ENCODE data around the gene MACROD2. TPM values are rescaled to one million over a fixed set of nuclear protein-coding genes. Genes with fewer than 3 reads are reported as not detected.

MACROD2 gene
- total and polyA plus RNA-seq, 2 donors (not counting 1 experiment from before 2014, with no cell fraction given): 5.3 to 6.7 TPM

- Histone ChIP-seq H3K79me2 (ENCODE audit: control insufficient read depth, insufficient read depth, low read length) (no peaks in the 10 kb centered on the region), H3K9ac (ENCODE audit: low read length) (no peak overlapping the region), H3K27ac (ENCODE audit: low read length in 2 of 2) (no peak overlapping the region), H3K4me1 (ENCODE audit: control insufficient read depth in 2 of 2, insufficient read depth in 2 of 2, low read length in 2 of 2) (no peaks in the 10 kb centered on the region), H2AFZ (ENCODE audit: insufficient read depth, low read depth, low read length, poor library complexity, severe bottlenecking) (no peak overlapping the region), H3K27me3 (replicated peaks in 1 of 4; ENCODE audit: control extremely low read depth in 1 of 4, control insufficient read depth in 3 of 4, insufficient read depth in 4 of 4, low read length in 3 of 4) (peaks cover 0 to 2% (median 0%) of the 10 kb centered on the region in 4 experiments), H3K36me3 (replicated peaks in 1 of 2; ENCODE audit: control extremely low read depth in 1 of 2, control insufficient read depth in 1 of 2, extremely low read depth in 1 of 2, insufficient read depth in 2 of 2, low read length in 1 of 2) (no peaks in the 10 kb centered on the region), H3K4me2 (replicated peaks; ENCODE audit: low read depth, low read length, poor library complexity, severe bottlenecking) (no peak overlapping the region), H4K20me1 (ENCODE audit: control insufficient read depth, insufficient read depth, low read length, poor library complexity, severe bottlenecking) (no peaks in the 10 kb centered on the region), H3K4me3 (ENCODE audit: control extremely low read depth in 1 of 5, extremely low read depth in 1 of 5, insufficient read depth in 1 of 5, low read depth in 2 of 5, low read length in 4 of 5) (no peak overlapping the region), H3K9me3 (ENCODE audit: control extremely low read depth in 1 of 3, control insufficient read depth in 2 of 3, insufficient read depth in 1 of 3, low read length in 2 of 3) (peaks cover 0 to 8% (median 0%) of the 10 kb centered on the region in 3 donors)
- POLR2A ChIA-PET: no interaction called here
- 90% methylated on average over 4 of the region's 5 CpGs for WGBS (ENCODE audit: insufficient coverage)
- peaks cover 7% of the 10 kb centered on the region for H3K27me3 Mint-ChIP-seq
- DNase-seq (no peak), ATAC-seq (ENCODE audit: low read depth) (no peak)
- intact Hi-C loops (cut with micrococcal nuclease): no loop called here
- no peak for TF ChIP-seq EZH2 (IDR thresholded peaks at IDR 0.05; ENCODE audit: borderline replicate concordance, insufficient read depth, low read depth, low read length, poor library complexity, severe bottlenecking)
- TF ChIP-seq, protein P1, sequence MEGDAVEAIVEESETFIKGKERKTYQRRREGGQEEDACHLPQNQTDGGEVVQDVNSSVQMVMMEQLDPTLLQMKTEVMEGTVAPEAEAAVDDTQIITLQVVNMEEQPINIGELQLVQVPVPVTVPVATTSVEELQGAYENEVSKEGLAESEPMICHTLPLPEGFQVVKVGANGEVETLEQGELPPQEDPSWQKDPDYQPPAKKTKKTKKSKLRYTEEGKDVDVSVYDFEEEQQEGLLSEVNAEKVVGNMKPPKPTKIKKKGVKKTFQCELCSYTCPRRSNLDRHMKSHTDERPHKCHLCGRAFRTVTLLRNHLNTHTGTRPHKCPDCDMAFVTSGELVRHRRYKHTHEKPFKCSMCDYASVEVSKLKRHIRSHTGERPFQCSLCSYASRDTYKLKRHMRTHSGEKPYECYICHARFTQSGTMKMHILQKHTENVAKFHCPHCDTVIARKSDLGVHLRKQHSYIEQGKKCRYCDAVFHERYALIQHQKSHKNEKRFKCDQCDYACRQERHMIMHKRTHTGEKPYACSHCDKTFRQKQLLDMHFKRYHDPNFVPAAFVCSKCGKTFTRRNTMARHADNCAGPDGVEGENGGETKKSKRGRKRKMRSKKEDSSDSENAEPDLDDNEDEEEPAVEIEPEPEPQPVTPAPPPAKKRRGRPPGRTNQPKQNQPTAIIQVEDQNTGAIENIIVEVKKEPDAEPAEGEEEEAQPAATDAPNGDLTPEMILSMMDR (IDR thresholded peaks at IDR 0.05): no peak
- CTCF ChIA-PET: no interaction called here
- no peak overlapping the region for H3K4me3 Mint-ChIP-seq
- H3K4me1 Mint-ChIP-seq: no peaks in the 10 kb centered on the region
- no peak overlapping the region for H3K27ac Mint-ChIP-seq
- H3K9me3 Mint-ChIP-seq (ENCODE audit: insufficient read depth): no peaks in the 10 kb centered on the region
Observed at GRCh38 chr20:14801591-14802325, 806.4 kb downstream of the MACROD2 start.

DNA sequence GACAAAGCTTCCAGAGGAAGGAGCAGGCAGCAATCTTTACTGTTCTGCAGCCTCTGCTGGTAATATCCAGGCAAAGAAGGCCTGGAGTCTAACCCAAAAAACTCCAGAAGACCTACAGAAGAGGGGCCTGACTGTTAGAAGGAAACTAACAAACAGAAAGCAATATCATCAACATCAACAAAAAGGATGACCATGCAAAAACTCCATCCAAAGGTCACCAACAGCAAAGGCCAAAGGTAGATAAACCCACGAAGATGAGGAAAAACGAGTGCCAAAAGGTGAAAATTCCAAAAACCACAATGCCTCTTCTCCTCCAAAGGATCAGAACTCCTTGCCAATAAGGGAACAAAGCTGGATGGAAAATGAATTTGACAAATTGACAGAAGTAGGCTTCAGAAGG is 811.9 kb downstream of the MACROD2 start:
- TF ChIP-seq, protein P1 (IDR thresholded peaks at IDR 0.05): no peak
- TF ChIP-seq EZH2 (IDR thresholded peaks at IDR 0.05; ENCODE audit: borderline replicate concordance, insufficient read depth, low read depth, low read length, poor library complexity, severe bottlenecking): no peak
- Histone ChIP-seq H3K27ac (ENCODE audit: low read length in 2 of 2) (no peak overlapping the region), H3K4me3 (ENCODE audit: control extremely low read depth in 1 of 5, extremely low read depth in 1 of 5, insufficient read depth in 1 of 5, low read depth in 2 of 5, low read length in 4 of 5) (no peak overlapping the region), H3K79me2 (ENCODE audit: control insufficient read depth, insufficient read depth, low read length) (no peaks in the 10 kb centered on the region), H3K27me3 (replicated peaks in 1 of 4; ENCODE audit: control extremely low read depth in 1 of 4, control insufficient read depth in 3 of 4, insufficient read depth in 4 of 4, low read length in 3 of 4) (peaks cover 0 to 2% (median 0%) of the 10 kb centered on the region in 4 experiments), H3K9me3 (ENCODE audit: control extremely low read depth in 1 of 3, control insufficient read depth in 2 of 3, insufficient read depth in 1 of 3, low read length in 2 of 3) (peaks cover 0 to 12% (median 0%) of the 10 kb centered on the region in 3 donors), H2AFZ (ENCODE audit: insufficient read depth, low read depth, low read length, poor library complexity, severe bottlenecking) (no peak overlapping the region), H3K4me1 (ENCODE audit: control insufficient read depth in 2 of 2, insufficient read depth in 2 of 2, low read length in 2 of 2) (no peaks in the 10 kb centered on the region), H3K9ac (ENCODE audit: low read length) (no peak overlapping the region), H3K36me3 (replicated peaks in 1 of 2; ENCODE audit: control extremely low read depth in 1 of 2, control insufficient read depth in 1 of 2, extremely low read depth in 1 of 2, insufficient read depth in 2 of 2, low read length in 1 of 2) (no peaks in the 10 kb centered on the region), H4K20me1 (ENCODE audit: control insufficient read depth, insufficient read depth, low read length, poor library complexity, severe bottlenecking) (no peaks in the 10 kb centered on the region), H3K4me2 (replicated peaks; ENCODE audit: low read depth, low read length, poor library complexity, severe bottlenecking) (no peak overlapping the region)
- POLR2A ChIA-PET: no interaction called here
- intact Hi-C loops (cut with micrococcal nuclease): no loop called here
- DNase-seq (no peak), ATAC-seq (ENCODE audit: low read depth) (no peak)
- Mint-ChIP-seq H3K27me3 (peaks cover 16% of the 10 kb centered on the region), H3K27ac (no peak overlapping the region), H3K9me3 (ENCODE audit: insufficient read depth) (peaks cover 5% of the 10 kb centered on the region), H3K4me1 (no peaks in the 10 kb centered on the region), H3K4me3 (no peak overlapping the region)
- no CpG with 5 or more reads among the region's 2 CpGs for WGBS (ENCODE audit: insufficient coverage)
- CTCF ChIA-PET: no interaction called here
